Small intestine (tissue), 7 donors: Measurements from ENCODE around the gene DOCK7. TPM values are rescaled to one million over a fixed set of nuclear protein-coding genes. Genes with fewer than 3 reads are reported as not detected.
"Not testable (repeated sequence)": the region's sequence is repeated elsewhere in the genome, so short reads cannot be mapped to it uniquely, and the experiment has no call there.

Experiments used
- DNase-seq, 2 donors: peaks; one replicate each; pipeline versions ENCODE4 v3.0.0 to v3.0.0-alpha.2; 2013
- FAIRE-seq: peaks from 2 replicates; lab custom pipeline; 2012; peaks lifted over from hg19 to GRCh38; lab: Jason Lieb, UNC
- H3K27ac ChIP-seq, 3 donors: one replicate each; pipeline ENCODE4 v1.5.1; 2013; ENCODE audit warnings: low read length in 2 of 3, mild to moderate bottlenecking in 2 of 3, control low read depth in 1 of 3, inconsistent platforms in 1 of 3, low read depth in 1 of 3, moderate library complexity in 1 of 3
- H3K27me3 ChIP-seq, 3 donors: one replicate each; pipeline ENCODE4 v1.6.1; 2013; ENCODE audit warnings: low read length in 3 of 3, inconsistent platforms in 1 of 3; ENCODE audit not compliant: control insufficient read depth in 3 of 3, insufficient read depth in 3 of 3
- H3K36me3 ChIP-seq, 3 donors: one replicate each; pipeline ENCODE4 v1.6.1; 2013; ENCODE audit warnings: low read length in 3 of 3, inconsistent platforms in 1 of 3, low read depth in 1 of 3, mild to moderate bottlenecking in 1 of 3, moderate library complexity in 1 of 3; ENCODE audit not compliant: control insufficient read depth in 3 of 3, insufficient read depth in 2 of 3
- H3K4me1 ChIP-seq, 3 donors: one replicate each; pipeline ENCODE4 v1.6.1; 2013; ENCODE audit warnings: low read length in 2 of 3, inconsistent platforms in 1 of 3, low read depth in 1 of 3, mild to moderate bottlenecking in 1 of 3, moderate library complexity in 1 of 3; ENCODE audit not compliant: control insufficient read depth in 3 of 3, insufficient read depth in 2 of 3
- H3K4me3 ChIP-seq, 3 donors: one replicate each; pipeline ENCODE4 v1.5.1; 2013; ENCODE audit warnings: low read length in 3 of 3, control low read depth in 1 of 3, inconsistent platforms in 1 of 3, low read depth in 1 of 3, mild to moderate bottlenecking in 1 of 3, moderate library complexity in 1 of 3
- H3K9me3 ChIP-seq, 2 donors: one replicate each; pipeline ENCODE4 v1.6.1; 2013; ENCODE audit warnings: low read depth in 1 of 2, low read length in 1 of 2; ENCODE audit not compliant: control insufficient read depth in 2 of 2, insufficient read depth in 1 of 2
- WGBS, 3 donors: extraction: QIAGEN DNeasy Blood & Tissue Kit; methylation state at CpG; one replicate each; pipeline ENCODE4 v1.1.7; 2013; 5-methylcytosine and 5-hydroxymethylcytosine counted together
- polyA plus RNA-seq, 4 donors: library from polyadenylated mRNA; stranded (reverse) in 3 of 4; unstranded in 1 of 4; fragments of 200-250 nt in 3 of 4; fragments of 120-200 nt in 1 of 4; gene quantifications; one replicate each; pipeline versions ENCODE4 v1.2.1 to v1.2.3, GENCODE V29; 2013
- donor health status: healthy with polysubstance abuse.
- donor health status: control.
- donor health status: control.
- donor health status: Bipolar disorder and iron deficiency.
- donor health status: healthy.

DOCK7 gene
- polyA plus RNA-seq, 4 donors, result 4.9 to 25.5 (median 7.0) TPM

DNA sequence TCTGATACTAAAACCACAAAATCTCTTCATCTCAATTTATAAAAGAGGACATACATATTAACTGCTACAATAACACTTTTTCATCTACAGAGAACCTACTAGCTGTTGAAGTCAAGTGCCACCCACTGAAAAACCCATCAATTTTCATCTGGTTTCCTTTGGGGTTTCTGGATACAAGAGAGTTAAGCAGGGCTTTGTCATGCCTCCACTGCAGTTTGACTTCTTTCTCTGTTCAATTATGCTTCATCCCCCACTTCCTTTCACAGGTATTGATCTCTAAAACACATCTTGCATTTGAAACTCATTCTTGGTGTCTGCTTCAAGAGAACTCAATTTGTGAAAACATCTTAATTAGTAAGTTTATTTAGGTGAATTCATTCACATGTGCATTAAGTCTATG lies 151.3 kb downstream of the DOCK7 start:
- no peak for FAIRE-seq
- H3K27ac ChIP-seq, result no peak overlapping the region
- no peaks in the 10 kb centered on the region for H3K4me1 ChIP-seq
- H3K9me3 ChIP-seq, result no peaks in the 10 kb centered on the region
- DNase-seq, result no peak
- H3K27me3 ChIP-seq, result no peaks in the 10 kb centered on the region
- no peak overlapping the region for H3K4me3 ChIP-seq
- H3K36me3 ChIP-seq, result peaks cover 3 to 20% (median 10%) of the 10 kb centered on the region in 3 donors

DNA sequence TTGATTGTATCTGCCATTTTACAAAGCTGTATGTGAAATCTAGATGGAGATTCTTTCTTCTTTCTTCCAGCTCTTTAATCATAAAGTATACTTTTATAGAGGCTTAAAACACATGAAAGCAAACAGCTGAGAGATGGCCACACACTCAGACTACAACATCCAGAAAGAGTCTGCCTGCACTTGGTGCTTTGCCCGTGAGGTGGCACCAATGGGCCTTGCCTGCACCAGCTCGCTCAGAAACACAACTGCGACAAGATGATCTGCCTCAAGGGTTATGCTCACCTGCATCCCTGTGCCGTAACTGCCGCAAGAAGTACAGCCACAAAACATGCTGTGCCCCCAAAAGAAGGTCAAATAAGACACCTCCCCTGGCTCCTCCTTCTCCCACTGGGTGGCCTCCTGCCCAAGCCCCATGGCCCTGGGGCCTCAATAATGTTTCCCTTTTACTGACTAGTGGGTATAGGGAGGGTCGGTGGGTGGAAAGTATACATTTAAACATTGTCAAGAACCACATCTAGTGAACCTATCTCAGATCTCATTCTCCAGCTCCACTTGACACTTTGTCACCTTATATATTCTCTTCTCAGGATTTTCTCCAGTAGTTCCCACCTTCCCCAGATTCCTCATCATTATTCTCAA lies 157.6 kb downstream of the DOCK7 start:
- Histone ChIP-seq H3K27ac (no peak overlapping the region), H3K4me3 (no peak overlapping the region), H3K4me1 (no peaks in the 10 kb centered on the region), H3K9me3 (no peaks in the 10 kb centered on the region), H3K27me3 (no peaks in the 10 kb centered on the region), H3K36me3 (peaks cover 3 to 18% (median 6%) of the 10 kb centered on the region in 3 donors)
- DNase-seq (peak; percentile 30 to 67), FAIRE-seq (no peak)
- 67 to 76% (median 68%) methylated on average over 6 of the region's 6 CpGs for WGBS, 3 donors

DNA sequence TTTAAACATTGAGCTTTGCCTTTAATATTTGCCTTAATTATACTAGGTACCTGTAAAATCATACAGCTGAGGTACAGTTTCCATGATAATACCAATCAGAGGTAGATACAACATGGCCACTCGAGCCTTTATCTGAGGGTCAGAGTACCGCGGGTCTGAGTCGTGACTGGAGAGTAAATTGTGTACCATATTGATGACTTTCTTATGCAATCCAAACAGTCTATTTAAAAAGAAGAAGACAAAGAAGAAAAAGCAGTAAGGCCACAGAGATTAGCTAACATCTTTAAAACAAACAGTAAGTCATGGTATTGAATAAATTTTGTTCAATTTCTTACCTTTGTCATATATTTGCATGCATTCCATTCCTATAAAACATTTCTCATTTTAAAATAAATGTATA lies 159.0 kb downstream of the DOCK7 start:
- H3K4me3 ChIP-seq, result no peak overlapping the region
- no peak overlapping the region for H3K27ac ChIP-seq
- WGBS, 3 donors, result 73 to 76% (median 74%) methylated on average over 4 of the region's 4 CpGs
- peaks cover 0 to 15% (median 4%) of the 10 kb centered on the region in 3 donors for H3K36me3 ChIP-seq
- no peaks in the 10 kb centered on the region for H3K27me3 ChIP-seq
- H3K9me3 ChIP-seq, result no peaks in the 10 kb centered on the region
- FAIRE-seq, result no peak
- no peaks in the 10 kb centered on the region for H3K4me1 ChIP-seq
- no peak for DNase-seq

DNA sequence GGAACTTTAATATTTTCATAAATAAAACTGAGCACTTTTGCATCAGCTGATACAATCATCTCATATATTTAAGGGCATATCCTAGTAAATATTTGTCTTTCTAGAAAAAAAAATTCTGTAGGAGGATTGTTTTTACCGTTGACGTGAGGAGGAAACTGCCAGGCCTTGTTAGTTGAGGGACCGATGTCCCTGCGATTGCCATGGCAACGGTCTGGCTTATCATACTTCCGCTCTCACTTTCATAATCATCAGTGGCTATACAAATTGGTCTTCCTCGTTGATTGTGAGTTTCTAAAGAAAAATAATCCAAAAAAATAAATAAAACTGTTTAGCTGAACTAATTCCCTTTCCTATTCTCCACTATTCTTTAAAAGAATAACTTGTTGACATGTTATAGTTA lies 160.2 kb downstream of the DOCK7 start:
- DNase-seq, result peak in 1 of 2 donors; percentile 21
- H3K4me1 ChIP-seq, result no peaks in the 10 kb centered on the region
- no peak for FAIRE-seq

DNA sequence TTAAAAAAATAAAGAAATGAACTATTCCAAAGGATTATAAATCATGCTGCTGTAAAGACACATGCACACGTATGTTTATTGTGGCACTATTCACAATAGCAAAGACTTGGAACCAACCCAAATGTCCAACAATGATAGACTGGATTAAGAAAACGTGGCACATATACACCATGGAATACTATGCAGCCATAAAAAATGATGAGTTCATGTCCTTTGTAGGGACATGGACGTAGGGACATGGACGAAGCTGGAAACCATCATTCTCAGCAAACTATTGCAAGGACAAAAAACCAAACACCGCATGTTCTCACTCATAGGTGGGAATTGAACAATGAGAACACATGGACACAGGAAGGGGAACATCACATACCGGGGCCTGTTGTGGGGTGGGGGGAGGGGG lies 160.8 kb downstream of the DOCK7 start:
- H3K27ac ChIP-seq, H3K27me3 ChIP-seq, H3K4me3 ChIP-seq, H3K36me3 ChIP-seq, DNase-seq, H3K4me1 ChIP-seq, H3K9me3 ChIP-seq, FAIRE-seq: not testable (repeated sequence)
- 86 to 98% (median 90%) methylated on average over 4 to 6 of the region's 6 CpGs for WGBS, 3 donors

More for the DNA sequence above, 160.2 kb downstream of the DOCK7 start:
- Histone ChIP-seq H3K27me3 (no peaks in the 10 kb centered on the region), H3K27ac (no peak overlapping the region), H3K36me3 (peaks cover 0 to 11% (median 3%) of the 10 kb centered on the region in 3 donors), H3K9me3 (no peaks in the 10 kb centered on the region), H3K4me3 (no peak overlapping the region)
- WGBS, 3 donors, result 71 to 87% (median 82%) methylated on average over 7 of the region's 7 CpGs

DNA sequence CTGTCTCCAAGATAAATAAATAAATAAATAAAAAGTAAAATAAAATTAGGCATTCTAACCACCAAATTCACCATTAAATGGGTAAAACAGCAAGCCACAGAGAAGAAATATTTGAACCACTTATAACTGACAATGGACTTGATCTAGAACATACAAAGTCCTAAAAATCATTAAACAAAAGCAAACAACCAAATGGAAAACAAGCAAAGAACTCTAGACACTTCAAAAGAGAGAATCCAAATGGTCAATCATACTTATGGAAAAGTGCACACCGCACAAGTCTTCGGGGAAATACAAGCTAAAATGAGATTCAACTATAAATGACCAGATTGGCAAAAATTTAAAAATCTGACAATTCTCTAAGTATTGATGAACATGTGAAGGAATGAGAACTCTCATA lies 164.3 kb downstream of the DOCK7 start:
- Histone ChIP-seq H3K27ac (no peak overlapping the region), H3K9me3 (no peaks in the 10 kb centered on the region), H3K4me1 (no peaks in the 10 kb centered on the region), H3K27me3 (no peaks in the 10 kb centered on the region), H3K4me3 (no peak overlapping the region), H3K36me3 (peaks cover 0 to 10% (median 0%) of the 10 kb centered on the region in 3 donors)
- DNase-seq (no peak), FAIRE-seq (no peak)
- WGBS, 3 donors, result 91 to 97% (median 97%) methylated on average over 2 of the region's 2 CpGs

DNA sequence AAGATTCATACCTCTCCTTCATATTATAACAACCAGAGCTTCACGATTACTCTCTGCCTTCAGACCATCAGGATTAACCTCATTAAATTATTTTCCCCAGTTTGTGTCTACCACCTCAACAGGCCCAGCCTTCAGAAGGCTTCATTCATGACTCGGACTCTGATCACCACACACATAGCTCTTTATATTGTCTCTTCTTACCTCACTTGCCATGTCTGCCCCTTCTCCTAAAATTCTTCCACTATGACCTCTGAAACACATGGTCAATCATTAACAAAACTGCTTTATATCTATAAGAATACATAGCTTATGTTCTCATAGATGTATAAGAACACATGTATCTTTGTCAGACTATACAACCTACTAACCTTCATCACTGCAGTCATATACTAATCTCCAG lies 171.6 kb downstream of the DOCK7 start:
- Histone ChIP-seq H3K9me3 (peaks cover 0 to 2% of the 10 kb centered on the region in 2 donors), H3K27ac (no peak overlapping the region), H3K4me1 (peaks cover 0 to 10% (median 0%) of the 10 kb centered on the region in 3 donors), H3K36me3 (peaks cover 2 to 9% (median 4%) of the 10 kb centered on the region in 3 donors), H3K27me3 (no peaks in the 10 kb centered on the region), H3K4me3 (no peak overlapping the region)
- WGBS, 3 donors, result 70 to 83% (median 79%) methylated on average over 2 of the region's 2 CpGs
- DNase-seq, result peak; percentile 20 to 66
- FAIRE-seq, result no peak

DNA sequence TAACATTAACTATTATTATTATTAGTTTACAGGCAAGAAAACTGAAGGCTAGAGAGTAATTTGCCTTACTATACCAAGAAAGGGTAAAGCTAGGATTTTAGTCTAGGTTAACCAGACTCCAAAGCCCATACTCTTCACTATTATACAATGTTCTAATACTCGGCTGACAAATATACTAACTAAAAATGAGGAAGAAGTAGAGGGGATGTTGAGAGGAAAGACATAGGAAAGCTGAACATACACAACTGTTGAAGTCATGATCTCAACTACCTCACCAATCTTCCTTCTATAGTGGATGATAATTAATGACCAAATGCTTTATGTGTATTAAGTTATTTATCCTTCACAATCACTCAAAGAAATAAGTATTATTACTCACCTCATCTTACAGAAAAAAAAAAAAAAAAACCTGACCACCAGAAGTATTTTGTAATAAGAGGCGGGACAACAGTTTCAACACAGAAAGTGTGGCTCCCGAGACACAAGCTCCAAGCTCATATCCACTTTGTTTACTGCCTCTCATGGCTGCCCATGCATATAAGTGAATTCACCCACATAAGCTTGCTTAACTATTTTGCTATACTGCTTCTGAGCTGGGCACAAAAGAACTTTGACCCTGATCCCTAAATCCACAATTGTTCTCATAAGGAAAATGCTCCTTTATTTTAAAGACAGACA lies 173.3 kb downstream of the DOCK7 start:
- FAIRE-seq (no peak), DNase-seq (peak in 1 of 2 donors; percentile 30)
- Histone ChIP-seq H3K4me1 (peaks cover 0 to 10% (median 0%) of the 10 kb centered on the region in 3 donors), H3K9me3 (peaks cover 0 to 2% of the 10 kb centered on the region in 2 donors), H3K4me3 (no peak overlapping the region), H3K36me3 (peaks cover 2 to 8% (median 4%) of the 10 kb centered on the region in 3 donors), H3K27ac (no peak overlapping the region), H3K27me3 (no peaks in the 10 kb centered on the region)
- WGBS, 3 donors, result 85 to 89% (median 87%) methylated on average over 3 of the region's 3 CpGs
